HG02970 (cell line): ENCODE results near the gene ZDHHC18.
A peak's percentile ranks its signal among the peaks of the same experiment; 100 is the strongest.

Experiments
- ATAC-seq: cut with Tn5 transposase; IDR thresholded peaks from one replicate; pipeline ENCODE4 v1.9.1; 2021; ENCODE audit warnings: mild to moderate bottlenecking, moderate library complexity, moderate number of reproducible peaks; ENCODE audit not compliant: unreplicated experiment, low FRiP score

ZDHHC18 gene

DNA sequence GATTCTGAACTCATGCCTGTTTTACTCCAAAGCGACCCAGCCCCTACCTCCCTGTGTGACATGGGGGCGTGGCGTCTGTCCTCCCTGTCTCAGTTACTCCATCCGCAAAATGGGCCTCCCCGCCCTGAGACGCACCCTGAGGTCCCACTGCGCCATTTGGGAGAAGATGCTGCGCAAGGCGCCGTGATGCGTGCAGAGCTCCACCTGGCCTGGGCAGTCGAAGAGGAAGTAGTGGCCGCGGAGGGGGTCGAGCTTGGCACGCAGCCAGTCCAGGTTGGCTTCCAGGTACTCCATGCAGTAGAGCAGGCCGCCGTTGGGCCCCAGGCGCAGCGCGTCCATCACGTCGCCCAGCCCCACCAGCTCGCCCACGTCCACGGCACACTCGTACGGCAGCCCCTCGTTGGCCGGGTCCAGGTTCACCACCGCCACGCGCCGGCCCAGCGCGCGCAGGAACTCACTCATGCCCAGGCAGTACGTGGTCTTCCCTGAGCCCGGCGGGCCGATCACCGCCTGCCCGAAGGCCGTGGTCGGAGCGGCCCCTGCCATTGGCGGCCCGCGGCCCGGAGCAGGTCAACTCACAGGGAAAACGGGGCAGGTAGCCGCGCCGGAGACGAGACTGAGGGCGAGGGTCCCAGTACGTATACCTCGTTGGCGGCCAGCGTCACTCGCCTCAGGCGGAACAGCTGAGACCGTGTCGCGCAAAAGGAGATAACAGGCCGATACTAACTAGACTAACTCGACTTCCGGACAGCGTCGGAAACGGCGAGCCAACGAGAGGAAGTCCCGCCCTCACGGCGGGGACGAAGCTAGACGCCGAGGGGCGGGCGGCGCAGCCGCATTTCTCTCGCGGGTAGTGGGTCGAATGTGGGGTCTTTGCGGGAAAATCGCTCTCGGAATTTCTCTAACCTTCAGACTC lies 63.3 kb downstream of the ZDHHC18 start, which contains the start of gene GPN2:
GPN2 (minus strand) TSS at position 733 of the 916 bp plus-strand sequence; CDS start at position 546, 187 bp downstream.
- ATAC-seq: peak; percentile 77

DNA sequence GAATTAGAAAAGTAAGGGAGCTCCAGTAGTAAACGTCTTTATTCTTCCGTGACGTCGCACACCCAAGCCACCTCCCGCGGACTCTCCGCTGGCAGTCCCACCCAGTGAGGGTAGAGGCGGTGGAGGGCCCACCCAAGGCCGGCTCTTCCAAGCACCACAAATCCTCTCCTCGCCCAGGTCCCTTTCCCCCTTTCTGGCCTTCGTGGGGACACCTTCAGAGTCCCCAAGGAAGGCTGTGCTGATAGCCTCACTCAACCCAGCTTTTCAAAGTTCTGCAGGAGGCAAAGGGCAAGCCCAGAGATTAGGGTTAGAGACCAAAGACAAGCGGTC lies 63.9 kb downstream of the ZDHHC18 start:
- no peak for ATAC-seq

DNA sequence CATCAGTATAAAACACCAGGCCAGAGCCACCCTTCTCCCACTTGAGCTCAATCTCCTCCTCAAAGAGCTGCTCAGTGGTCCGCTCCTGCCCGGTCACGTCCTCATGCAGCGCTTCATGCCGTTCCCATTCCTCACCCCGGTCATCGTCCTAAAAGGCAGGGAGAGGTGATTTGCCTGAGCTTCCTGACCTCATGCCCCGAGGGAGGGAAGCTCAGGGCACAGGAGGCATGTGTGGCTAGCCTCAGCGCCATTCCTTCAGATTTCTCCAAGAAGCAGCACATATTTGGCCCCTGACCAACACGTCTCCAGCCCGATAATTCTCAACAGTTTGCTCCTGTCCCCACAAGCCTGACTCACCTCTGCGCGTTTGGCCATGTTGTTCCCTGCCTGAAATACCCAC lies 67.8 kb downstream of the ZDHHC18 start:
- no peak for ATAC-seq

DNA sequence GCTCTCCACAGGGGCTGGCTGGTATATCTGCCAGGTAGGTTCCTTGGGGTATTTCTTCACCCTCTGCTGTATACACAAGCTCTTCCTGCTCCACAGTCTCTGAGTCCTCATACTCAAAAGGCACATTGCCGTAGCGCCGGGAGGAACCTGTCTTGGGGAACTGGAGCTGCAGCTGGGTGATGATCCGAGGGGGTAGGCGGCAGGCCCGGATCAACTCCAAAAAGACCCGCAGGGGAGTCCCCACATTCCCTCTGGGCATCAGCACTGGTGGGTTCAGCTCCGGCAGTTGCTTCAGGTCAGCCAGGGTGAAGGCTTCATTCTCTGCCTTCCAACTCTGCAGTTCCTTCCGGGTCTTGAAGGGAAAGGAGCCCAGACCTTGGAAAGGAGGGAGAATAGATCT lies 70.9 kb downstream of the ZDHHC18 start:
- ATAC-seq: no peak

DNA sequence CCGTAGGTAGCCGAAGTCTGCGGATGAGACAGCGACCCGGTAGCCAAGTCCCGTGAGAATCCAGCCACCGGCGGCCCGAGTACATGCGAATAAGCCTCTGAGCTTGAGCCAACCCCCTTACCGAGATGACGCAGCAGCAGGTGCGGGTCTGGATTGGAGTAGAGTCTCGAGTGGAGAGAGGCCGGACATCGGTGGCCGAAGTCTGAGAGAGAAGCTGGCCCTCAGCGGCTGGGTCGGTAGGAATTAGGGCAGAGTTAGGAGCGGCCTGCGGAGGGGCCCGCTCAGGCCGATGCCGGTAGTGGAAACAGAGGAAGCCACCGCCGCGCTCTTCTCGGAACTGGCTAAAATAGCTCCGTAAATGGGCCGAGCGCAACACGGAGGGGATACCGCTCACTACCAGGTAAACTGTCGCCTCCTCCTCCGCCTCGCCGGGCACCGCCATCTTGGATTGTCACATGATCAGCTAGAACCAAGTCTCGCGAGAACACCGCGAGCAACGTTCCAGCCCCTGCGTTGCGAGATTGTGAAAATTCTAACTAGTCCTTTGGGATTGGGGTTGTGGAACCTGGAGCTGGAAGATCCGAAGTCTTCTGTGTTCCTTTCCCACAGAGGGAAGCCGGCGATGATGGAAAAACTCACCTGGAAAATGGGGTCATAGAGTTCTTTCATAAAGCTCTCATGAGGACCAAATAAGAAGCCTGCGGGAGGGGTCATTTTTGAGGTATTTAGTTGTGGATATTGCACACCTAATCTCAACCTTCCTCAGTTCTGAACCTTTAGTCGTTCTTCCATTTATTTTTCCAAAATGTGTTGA lies 73.7 kb downstream of the ZDHHC18 start, which contains the start of gene GPATCH3:
GPATCH3 (minus strand) TSS at position 467 of the 814 bp plus-strand sequence; CDS start at position 442, 25 bp downstream.
- peak; percentile 72 for ATAC-seq

DNA sequence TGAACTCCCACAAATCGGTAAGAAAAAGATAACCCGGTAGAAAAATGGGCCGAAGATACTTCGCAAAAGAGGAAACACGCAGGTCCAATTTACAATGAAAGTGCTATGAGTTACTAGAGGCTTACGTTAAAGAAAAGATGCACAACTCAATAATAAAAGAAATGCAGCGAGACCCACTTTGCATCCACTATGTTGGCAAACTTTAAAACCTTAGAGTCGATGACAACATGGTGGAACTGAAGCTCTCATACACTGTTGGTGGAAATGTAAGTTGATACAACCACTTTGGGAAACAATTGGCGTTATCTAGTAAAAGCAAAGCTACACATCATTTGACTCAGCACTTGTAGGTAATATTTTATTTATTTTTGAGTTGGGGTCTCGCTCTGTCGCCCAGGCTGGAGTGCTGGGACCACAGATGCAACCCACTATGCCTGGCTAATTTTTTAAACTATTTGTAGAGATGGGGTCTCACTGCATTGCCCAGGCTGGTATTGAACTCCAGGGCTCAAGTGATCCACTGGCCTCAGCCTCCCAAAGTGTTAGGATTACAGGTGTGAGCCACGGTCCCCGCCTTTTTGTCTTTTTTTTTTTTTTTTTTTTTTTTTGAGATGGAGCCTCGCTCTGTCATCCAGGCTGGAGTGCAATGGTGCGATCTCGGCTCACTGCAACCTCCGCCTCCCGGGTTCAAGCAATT lies 74.5 kb downstream of the ZDHHC18 start:
- ATAC-seq: no peak
